ENCODE measurements around the gene FIS1. TPM values are rescaled to one million over a fixed set of nuclear protein-coding genes. Genes with fewer than 3 reads are reported as not detected.
"Not testable (repeated sequence)": the region's sequence is repeated elsewhere in the genome, so short reads cannot be mapped to it uniquely, and the experiment has no call there.

The FIS1 gene
- total RNA-seq, 1 donor from 2014 or later: 133 TPM

DNA sequence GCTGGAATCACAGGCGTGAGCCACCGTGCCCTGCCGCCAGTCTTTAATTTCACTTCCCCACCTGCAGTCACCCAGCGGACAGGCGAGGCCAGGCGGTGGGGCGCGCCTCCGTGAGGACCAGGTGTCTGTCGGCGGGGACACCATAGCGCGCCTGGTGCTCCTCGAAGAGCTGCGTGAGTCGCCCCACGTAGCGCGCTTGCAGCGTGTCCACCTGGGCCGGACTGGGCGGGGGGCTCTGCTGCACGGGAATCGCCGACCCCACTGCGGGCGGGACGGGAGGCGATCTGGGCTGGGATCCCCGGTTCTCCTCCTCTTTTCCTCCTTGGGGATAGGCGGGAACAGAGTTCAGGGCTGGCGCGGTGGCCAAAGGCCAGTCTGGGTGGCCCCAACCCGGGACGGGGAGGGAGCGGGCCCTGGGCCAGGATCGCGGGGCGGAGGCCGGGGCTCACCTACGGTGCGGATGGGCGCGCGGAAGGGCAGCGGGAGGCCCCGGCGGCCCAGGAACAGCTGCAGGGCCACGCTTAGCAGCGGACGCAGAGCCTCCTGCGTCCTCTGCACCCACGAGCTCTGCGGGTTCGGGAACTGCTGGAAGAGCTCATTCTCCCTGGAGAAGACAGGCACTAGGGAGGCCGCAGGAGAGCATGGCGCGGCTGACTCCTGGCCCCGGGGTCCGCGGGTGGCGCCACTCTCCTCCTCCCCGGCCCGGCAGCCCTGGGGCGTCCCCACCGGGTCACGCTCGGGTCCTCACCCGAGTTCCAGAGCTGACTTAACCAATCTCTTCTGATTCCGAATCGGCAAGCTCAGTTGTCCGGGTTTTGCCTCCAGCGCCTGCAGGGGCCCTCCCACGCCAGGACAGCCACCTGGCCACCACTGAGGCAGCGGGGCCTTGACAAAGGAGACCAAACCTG, 42.9 kb downstream of the FIS1 start:
- intact Hi-C loops (cut with DNase I): no loop called here
- H3K36me3 ChIP-seq: peaks cover 12% of the 10 kb centered on the region
- DNase-seq (no peak), ATAC-seq (peak; percentile 32 to 38)
- TF ChIP-seq, protein P1, sequence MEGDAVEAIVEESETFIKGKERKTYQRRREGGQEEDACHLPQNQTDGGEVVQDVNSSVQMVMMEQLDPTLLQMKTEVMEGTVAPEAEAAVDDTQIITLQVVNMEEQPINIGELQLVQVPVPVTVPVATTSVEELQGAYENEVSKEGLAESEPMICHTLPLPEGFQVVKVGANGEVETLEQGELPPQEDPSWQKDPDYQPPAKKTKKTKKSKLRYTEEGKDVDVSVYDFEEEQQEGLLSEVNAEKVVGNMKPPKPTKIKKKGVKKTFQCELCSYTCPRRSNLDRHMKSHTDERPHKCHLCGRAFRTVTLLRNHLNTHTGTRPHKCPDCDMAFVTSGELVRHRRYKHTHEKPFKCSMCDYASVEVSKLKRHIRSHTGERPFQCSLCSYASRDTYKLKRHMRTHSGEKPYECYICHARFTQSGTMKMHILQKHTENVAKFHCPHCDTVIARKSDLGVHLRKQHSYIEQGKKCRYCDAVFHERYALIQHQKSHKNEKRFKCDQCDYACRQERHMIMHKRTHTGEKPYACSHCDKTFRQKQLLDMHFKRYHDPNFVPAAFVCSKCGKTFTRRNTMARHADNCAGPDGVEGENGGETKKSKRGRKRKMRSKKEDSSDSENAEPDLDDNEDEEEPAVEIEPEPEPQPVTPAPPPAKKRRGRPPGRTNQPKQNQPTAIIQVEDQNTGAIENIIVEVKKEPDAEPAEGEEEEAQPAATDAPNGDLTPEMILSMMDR (IDR thresholded peaks at IDR 0.05): no peak
- H3K4me1 ChIP-seq: peaks cover 10% of the 10 kb centered on the region
- H3K27ac ChIP-seq: no peak overlapping the region
- no peaks in the 10 kb centered on the region for H3K9me3 ChIP-seq
- peaks cover 63% of the 10 kb centered on the region for H3K27me3 ChIP-seq (ENCODE audit: low read depth)
- H3K4me3 ChIP-seq: peak overlapping the region; percentile 0

DNA sequence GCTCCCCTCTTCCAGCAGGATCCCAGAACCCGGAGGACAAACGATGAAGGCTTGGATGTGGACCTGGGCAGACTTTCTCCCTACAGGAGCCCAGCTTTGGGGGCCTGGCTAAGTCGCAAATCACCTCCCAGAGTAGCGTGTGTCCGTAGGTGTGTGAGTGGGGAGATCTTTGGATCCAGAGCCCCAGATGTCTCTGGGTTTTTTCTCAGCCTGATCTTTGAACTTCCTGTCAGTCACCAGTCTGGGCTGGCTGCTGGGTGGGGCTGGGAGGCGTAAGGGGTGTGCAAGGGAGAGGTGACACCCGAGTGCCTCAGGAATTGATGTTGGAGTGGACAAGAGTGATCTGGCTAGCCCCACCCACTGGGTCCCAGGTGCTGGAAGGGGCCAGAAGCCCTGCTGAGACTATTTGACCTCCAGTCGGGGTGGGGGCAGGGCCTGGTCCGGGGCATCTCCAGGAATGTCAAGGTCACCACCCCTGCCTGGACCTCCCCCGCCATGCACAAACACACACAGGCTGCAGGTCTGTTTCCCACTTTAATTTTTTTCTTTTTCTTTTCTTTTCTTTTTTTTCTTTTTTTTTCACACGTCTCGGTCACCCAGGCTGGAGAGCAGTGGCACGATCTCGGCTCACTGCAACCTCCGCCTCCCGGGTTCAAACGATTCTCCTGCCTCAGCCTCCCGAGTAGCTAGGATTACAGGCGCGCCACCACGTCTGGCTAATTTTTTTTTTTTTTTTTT, 43.9 kb downstream of the FIS1 start, which contains the start of gene MOGAT3:
Gene MOGAT3, minus strand, starts transcription at position 175 of the 738 bp plus-strand sequence. CDS start 182 bp downstream, outside the sequence.
- TF ChIP-seq, protein P1 (IDR thresholded peaks at IDR 0.05): no peak

DNA sequence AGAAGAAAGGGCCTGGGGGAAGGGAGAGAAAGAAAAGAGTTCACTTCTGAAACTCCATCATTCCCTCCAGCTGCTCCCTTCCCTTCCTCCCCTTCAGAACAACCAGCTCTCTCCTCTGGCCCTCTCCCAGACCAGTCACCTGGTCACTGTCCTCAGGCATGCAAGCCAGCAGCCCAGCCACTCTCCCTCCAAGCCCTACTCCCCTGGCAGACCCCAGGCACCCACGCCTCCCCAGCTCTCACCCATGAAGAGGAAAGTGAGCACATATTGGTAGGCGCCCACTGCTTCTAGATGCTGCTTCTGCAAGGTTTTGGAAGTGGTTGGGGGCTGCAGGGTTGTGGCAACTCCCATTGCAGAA, 44.4 kb downstream of the FIS1 start:
- intact Hi-C loops (cut with DNase I): no loop called here
- H3K36me3 ChIP-seq: no peaks in the 10 kb centered on the region
- peaks cover 10% of the 10 kb centered on the region for H3K4me1 ChIP-seq
- no peak overlapping the region for H3K27ac ChIP-seq
- no peak overlapping the region for H3K4me3 ChIP-seq
- peaks cover 67% of the 10 kb centered on the region for H3K27me3 ChIP-seq (ENCODE audit: low read depth)
- ATAC-seq (no peak), DNase-seq (no peak)
- TF ChIP-seq, protein P1 (IDR thresholded peaks at IDR 0.05): no peak
- H3K9me3 ChIP-seq: no peaks in the 10 kb centered on the region

More for the DNA sequence above, 43.9 kb downstream of the FIS1 start, which contains the start of gene MOGAT3:
- no peak for ATAC-seq
- peak within 1 kb of the TSS; percentile 0 for H3K4me3 ChIP-seq
- H3K27ac ChIP-seq: no peak within 1 kb of the TSS
- DNase-seq: no peak
- peaks cover 66% of the 10 kb centered on the region for H3K27me3 ChIP-seq (ENCODE audit: low read depth)
- peaks cover 2% of the 10 kb centered on the region for H3K36me3 ChIP-seq
- no peaks in the 10 kb centered on the region for H3K9me3 ChIP-seq
- H3K4me1 ChIP-seq: peaks cover 10% of the 10 kb centered on the region
- intact Hi-C loops (cut with DNase I): no loop called here

DNA sequence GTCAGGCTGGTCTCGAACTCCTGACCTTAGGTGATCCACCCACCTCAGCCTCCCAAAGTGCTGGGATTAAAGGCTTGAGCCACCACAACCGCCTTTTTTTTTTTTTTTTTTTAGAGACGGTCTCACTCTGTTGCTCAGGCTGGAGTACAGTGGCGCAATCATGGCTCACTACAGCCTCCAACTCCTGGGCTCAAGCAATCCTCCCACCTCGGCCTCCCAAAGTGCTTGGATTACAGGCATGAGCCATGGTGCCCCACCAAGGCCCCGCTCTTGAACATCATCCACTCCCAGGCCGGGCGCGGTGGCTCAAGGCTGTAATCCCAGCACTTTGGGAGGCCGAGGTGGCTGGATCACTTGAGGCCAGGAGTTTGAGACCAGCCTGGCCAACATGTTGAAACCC, 45.4 kb downstream of the FIS1 start:
- H3K27me3 ChIP-seq (ENCODE audit: low read depth): peaks cover 67% of the 10 kb centered on the region
- intact Hi-C loops (cut with DNase I): not testable (repeated sequence)

DNA sequence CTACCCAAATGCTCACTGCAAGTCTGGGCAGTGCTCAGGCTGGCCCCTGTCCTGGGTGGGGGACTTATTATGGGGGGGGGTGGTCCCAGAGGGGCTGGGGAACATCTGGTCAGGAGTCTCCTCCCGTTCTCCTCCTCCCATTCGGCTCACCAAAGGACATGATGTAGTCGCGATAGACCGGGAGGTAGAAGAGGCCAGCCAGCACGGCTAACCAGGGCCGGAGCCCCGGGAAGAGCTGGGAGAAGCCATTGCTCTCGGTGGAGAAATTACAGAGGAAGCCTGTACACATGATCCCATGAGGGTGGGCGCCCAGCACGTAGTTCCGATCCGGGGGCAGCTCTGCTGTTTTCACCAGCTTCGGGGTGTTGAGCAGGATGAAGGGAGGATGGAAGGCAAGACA, 46.4 kb downstream of the FIS1 start:
- TF ChIP-seq, protein P1 (IDR thresholded peaks at IDR 0.05): no peak
- H3K4me3 ChIP-seq: no peak overlapping the region
- no peaks in the 10 kb centered on the region for H3K36me3 ChIP-seq
- no peak overlapping the region for H3K27ac ChIP-seq
- no peak for ATAC-seq
- peaks cover 66% of the 10 kb centered on the region for H3K27me3 ChIP-seq (ENCODE audit: low read depth)
- H3K9me3 ChIP-seq: no peaks in the 10 kb centered on the region
- intact Hi-C loops (cut with DNase I): no loop called here
- H3K4me1 ChIP-seq: peaks cover 10% of the 10 kb centered on the region
- no peak for DNase-seq

More for the DNA sequence above, 45.4 kb downstream of the FIS1 start:
- H3K4me3 ChIP-seq, H3K27ac ChIP-seq, H3K36me3 ChIP-seq, DNase-seq, H3K9me3 ChIP-seq, ATAC-seq: not testable (repeated sequence)
- H3K4me1 ChIP-seq: peaks cover 10% of the 10 kb centered on the region
